PC-9 (cell line): ENCODE measurements around the gene MLC1.

ENCODE experiments used
- CTCF ChIP-seq: fragments of 200-600 bp; sonication (generic); conservative IDR thresholded peaks from 2 replicates; pipeline ENCODE4 v1.6.1; 2017; ENCODE audit warnings: mixed run types, antibody characterized with exemption, mild to moderate bottlenecking, moderate library complexity
- EZH2 ChIP-seq: fragments of 200-600 bp; sonication (generic); IDR thresholded peaks from 2 replicates; pipeline ENCODE4 v1.8.0; 2017; ENCODE audit warnings: antibody characterized with exemption, low read depth

- no peak for TF ChIP-seq CTCF
- no peak for TF ChIP-seq EZH2
These were observed 8.3 kb downstream of the MLC1 start for GRCh38 chr22:50076646-50077535.
